ENCODE results near the gene SLC29A3.

SLC29A3 gene

DNA sequence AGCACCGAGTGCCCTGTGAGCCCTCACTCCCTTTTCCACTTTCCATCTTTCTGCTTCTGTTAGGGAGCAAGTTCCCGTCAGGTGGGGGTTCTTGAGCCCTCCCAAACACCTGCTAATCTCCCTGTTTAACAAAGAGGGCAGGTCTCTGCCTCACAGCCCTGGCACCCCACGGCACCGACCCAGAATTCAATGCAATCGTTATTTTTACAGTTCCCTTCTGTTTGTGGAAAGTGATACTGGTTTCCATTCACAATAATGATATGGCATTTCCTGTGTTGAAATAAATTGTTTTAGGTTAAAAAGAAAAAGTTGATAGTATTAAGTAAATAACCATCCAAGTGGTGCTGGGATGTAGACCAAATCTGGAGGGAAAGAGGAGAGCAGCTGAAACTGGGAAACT, 38.8 kb upstream of the SLC29A3 start:
- no peak overlapping the region for H3K4me3 ChIP-seq (ENCODE audit: control insufficient read depth, low read depth, low read length)
- TF ChIP-seq, protein P1, sequence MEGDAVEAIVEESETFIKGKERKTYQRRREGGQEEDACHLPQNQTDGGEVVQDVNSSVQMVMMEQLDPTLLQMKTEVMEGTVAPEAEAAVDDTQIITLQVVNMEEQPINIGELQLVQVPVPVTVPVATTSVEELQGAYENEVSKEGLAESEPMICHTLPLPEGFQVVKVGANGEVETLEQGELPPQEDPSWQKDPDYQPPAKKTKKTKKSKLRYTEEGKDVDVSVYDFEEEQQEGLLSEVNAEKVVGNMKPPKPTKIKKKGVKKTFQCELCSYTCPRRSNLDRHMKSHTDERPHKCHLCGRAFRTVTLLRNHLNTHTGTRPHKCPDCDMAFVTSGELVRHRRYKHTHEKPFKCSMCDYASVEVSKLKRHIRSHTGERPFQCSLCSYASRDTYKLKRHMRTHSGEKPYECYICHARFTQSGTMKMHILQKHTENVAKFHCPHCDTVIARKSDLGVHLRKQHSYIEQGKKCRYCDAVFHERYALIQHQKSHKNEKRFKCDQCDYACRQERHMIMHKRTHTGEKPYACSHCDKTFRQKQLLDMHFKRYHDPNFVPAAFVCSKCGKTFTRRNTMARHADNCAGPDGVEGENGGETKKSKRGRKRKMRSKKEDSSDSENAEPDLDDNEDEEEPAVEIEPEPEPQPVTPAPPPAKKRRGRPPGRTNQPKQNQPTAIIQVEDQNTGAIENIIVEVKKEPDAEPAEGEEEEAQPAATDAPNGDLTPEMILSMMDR (conservative IDR thresholded peaks at IDR 0.05; ENCODE audit: control insufficient read depth, insufficient read depth, low read depth, low read length): no peak
- no peak for DNase-seq (ENCODE audit: low read depth)

DNA sequence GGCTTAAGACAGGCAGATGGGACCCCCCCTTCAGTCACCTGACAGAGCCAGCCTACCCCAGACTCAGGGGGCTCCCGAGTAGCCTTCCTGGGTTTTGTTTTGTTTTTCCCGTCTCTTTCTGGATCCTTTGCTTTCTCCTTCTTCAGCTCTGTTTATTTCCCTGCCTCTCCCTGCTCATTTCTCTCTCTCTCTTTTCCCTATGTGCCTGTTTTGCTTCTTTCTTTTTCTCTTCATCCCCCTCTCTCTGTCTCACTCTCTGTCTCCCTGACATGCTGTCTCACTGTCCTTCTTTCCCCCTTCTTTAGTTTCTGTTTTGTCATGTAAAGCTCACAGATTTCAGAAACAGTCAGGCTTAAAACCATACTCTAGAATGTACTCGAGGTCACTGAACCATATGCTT, 38.2 kb upstream of the SLC29A3 start:
- TF ChIP-seq, protein P1 (conservative IDR thresholded peaks at IDR 0.05; ENCODE audit: control insufficient read depth, insufficient read depth, low read depth, low read length): no peak
- no peak overlapping the region for H3K4me3 ChIP-seq (ENCODE audit: control insufficient read depth, low read depth, low read length)
- DNase-seq (ENCODE audit: low read depth): no peak

DNA sequence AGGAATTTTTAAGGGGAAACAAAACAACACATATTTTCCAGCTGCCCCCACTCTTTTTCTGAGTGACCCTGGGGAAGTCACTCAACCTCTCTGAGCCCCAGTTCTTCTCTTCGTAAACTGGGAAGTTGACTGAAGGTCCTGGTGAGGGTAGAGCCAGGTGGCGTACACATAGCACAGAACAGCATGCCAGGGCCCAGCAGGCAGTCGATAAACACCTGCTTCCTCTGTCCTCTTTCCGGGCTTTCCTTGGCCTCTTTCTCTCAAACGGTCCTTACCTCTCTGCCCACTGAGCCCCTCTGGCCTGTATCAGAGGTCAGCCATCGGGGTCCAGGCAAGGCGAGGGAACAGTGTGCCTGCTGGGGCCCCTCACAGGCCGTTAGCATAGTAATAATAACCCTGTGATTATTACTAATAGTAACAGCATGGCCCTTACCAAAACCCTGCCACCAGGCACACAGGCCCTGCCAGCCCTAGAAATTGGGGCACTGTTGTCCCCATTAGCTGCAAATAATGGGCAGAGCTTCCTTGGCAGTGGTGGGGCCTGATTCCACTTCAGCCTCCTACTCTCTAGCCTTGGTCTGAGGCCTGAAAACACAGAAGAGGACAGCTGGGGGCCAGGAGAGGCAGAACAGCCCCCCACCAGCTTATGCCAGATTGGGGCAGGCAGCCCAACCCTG, 37.3 kb upstream of the SLC29A3 start:
- no peak for DNase-seq (ENCODE audit: low read depth)
- TF ChIP-seq, protein P1 (conservative IDR thresholded peaks at IDR 0.05; ENCODE audit: control insufficient read depth, insufficient read depth, low read depth, low read length): no peak
- no peak overlapping the region for H3K4me3 ChIP-seq (ENCODE audit: control insufficient read depth, low read depth, low read length)

DNA sequence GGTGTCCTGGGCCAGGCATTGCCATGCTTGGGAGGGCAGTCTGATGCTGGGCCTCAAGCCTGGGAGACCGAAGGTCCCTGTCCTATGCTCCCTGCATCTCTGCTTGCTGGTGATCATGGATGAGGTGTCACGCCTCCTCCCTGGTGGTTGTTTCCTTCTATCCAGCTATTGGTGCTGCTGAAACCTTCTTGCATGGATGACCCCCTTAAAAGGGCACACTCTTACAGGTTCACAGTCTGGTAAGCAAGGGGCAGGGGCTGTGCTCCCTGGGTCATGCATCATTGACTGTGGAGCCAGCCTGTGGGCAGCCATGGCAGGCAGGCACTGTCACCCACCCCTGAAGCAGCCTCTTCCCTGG, 36.8 kb upstream of the SLC29A3 start:
- TF ChIP-seq, protein P1 (conservative IDR thresholded peaks at IDR 0.05; ENCODE audit: control insufficient read depth, insufficient read depth, low read depth, low read length): no peak
- H3K4me3 ChIP-seq (ENCODE audit: control insufficient read depth, low read depth, low read length): no peak overlapping the region
- DNase-seq (ENCODE audit: low read depth): no peak

DNA sequence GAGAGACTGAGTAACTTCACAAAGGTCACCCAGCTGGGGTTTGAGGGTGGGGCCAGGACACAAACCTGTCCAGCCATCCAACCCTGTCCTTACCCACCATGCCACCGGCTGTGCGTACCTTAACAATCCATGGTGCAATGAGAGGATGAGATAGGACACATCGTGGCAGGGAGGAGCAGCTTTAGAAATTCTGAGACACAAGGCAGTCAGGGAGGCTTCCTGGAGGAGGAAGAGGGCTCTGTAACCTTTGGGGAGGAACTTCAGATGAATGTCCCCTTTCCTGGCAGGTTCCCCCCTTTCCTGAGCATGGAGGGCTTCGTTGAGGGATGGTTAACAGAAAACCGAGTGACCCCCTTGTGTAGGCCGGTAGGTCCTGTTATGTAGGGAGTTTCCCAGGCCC, 35.6 kb upstream of the SLC29A3 start:
- no peak overlapping the region for H3K4me3 ChIP-seq (ENCODE audit: control insufficient read depth, low read depth, low read length)
- no peak for DNase-seq (ENCODE audit: low read depth)
- TF ChIP-seq, protein P1 (conservative IDR thresholded peaks at IDR 0.05; ENCODE audit: control insufficient read depth, insufficient read depth, low read depth, low read length): no peak

DNA sequence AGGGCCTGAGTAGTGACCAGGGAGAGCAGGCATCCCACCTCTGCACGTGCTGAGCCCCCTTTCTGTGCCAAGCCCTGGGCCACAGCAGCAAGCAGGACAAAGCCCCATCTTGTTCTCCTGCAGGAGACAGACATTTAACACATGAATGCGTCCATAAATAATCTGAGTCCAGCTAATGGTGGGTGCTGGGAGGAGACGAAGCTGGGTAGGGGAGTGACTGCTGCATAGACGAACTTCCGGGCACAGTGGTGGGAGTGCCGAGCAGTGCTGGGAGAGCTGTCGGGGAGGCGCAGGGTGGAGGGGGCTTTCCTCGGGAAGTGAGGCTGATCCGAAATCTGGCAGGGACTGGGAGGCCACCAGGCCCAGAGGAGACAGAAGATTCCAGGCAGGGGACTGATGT, 35.2 kb upstream of the SLC29A3 start:
- TF ChIP-seq, protein P1 (conservative IDR thresholded peaks at IDR 0.05; ENCODE audit: control insufficient read depth, insufficient read depth, low read depth, low read length): no peak
- no peak for DNase-seq (ENCODE audit: low read depth)
- no peak overlapping the region for H3K4me3 ChIP-seq (ENCODE audit: control insufficient read depth, low read depth, low read length)

Data from fibroblast of mammary gland (primary cell).